ENCODE results near the gene CDK14. TPM values are rescaled to one million over a fixed set of nuclear protein-coding genes. Genes with fewer than 3 reads are reported as not detected.

The CDK14 gene
- total RNA-seq, 2 donors from 2014 or later: 8.7 to 13.4 TPM

DNA sequence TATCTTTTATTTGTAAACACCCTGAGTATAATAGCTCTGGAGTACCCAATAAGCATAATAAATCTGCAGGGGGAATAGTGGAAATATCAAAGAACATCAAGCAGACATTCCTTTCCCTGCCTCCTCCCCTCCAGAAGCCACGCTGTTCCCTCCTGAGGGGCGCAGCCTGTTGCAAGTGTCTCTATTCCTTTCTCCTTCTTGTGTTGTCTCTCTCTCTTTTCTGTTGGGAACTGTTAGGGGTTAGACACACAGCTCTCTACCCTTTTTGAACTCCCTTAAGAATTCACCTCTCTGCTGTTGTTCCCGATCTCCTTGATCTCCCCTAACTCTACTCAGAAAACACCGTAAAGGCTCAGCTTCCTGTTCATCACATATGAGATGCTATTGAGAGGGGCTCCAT is 490.1 kb downstream of the CDK14 start:
- WGBS, 2 experiments (ENCODE audit: insufficient coverage in 1 of 2, insufficient read length in 1 of 2): 86% methylated on average over 4 of the region's 4 CpGs; no CpG with 5 or more reads in 1 of the 2 experiments
- Mint-ChIP-seq H3K27ac (no peak overlapping the region), H3K36me3 (ENCODE audit: low read depth) (no peaks in the 10 kb centered on the region), H3K4me3 (no peak overlapping the region), H3K4me1 (no peaks in the 10 kb centered on the region), H3K9me3 (no peaks in the 10 kb centered on the region), H3K27me3 (ENCODE audit: insufficient read depth) (no peaks in the 10 kb centered on the region)
- H3K9me3 ChIP-seq (ENCODE audit: control insufficient read depth, low read length): no peaks in the 10 kb centered on the region
- no peak overlapping the region for H3K9ac ChIP-seq (ENCODE audit: extremely low read depth, low read length, poor library complexity, severe bottlenecking)
- no peaks in the 10 kb centered on the region for H3K36me3 ChIP-seq (ENCODE audit: control insufficient read depth, insufficient read depth, low read length)
- H3K4me3 ChIP-seq (ENCODE audit: low read length): no peak overlapping the region
- TF ChIP-seq, protein P1, sequence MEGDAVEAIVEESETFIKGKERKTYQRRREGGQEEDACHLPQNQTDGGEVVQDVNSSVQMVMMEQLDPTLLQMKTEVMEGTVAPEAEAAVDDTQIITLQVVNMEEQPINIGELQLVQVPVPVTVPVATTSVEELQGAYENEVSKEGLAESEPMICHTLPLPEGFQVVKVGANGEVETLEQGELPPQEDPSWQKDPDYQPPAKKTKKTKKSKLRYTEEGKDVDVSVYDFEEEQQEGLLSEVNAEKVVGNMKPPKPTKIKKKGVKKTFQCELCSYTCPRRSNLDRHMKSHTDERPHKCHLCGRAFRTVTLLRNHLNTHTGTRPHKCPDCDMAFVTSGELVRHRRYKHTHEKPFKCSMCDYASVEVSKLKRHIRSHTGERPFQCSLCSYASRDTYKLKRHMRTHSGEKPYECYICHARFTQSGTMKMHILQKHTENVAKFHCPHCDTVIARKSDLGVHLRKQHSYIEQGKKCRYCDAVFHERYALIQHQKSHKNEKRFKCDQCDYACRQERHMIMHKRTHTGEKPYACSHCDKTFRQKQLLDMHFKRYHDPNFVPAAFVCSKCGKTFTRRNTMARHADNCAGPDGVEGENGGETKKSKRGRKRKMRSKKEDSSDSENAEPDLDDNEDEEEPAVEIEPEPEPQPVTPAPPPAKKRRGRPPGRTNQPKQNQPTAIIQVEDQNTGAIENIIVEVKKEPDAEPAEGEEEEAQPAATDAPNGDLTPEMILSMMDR (conservative IDR thresholded peaks at IDR 0.05): no peak
- DNase-seq: no peak
- no peaks in the 10 kb centered on the region for H3K4me1 ChIP-seq (ENCODE audit: control insufficient read depth, insufficient read depth, low read length)
- H3K27ac ChIP-seq (ENCODE audit: low read depth, low read length): no peak overlapping the region
- no peaks in the 10 kb centered on the region for H3K27me3 ChIP-seq (ENCODE audit: control insufficient read depth, insufficient read depth, low read length, poor library complexity, severe bottlenecking)

DNA sequence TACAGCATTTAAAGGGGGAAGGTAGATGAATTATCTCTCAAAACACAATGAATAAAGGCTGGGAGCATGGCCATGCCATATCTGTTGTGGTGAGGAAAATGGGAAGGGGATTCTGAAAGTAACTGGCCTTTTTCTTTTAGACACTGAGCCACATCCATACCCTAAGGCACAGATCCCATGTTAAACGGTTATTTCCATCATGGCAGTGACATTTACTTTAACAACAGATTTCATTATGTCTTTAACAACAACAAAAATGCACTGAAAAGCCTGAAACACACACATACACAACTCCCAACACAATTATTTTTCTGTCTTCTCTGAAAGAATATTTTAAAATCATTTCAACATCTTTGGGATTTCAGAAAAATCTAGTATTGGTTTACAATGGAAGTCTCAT is 492.0 kb downstream of the CDK14 start:
- 69 to 80% methylated on average over 1 of the region's 1 CpG for WGBS, 2 experiments (ENCODE audit: insufficient coverage in 1 of 2, insufficient read length in 1 of 2)
- no peak overlapping the region for H3K27ac ChIP-seq (ENCODE audit: low read depth, low read length)
- H3K9ac ChIP-seq (ENCODE audit: extremely low read depth, low read length, poor library complexity, severe bottlenecking): no peak overlapping the region
- H3K9me3 ChIP-seq (ENCODE audit: control insufficient read depth, low read length): no peaks in the 10 kb centered on the region
- Mint-ChIP-seq H3K4me1 (no peaks in the 10 kb centered on the region), H3K36me3 (ENCODE audit: low read depth) (no peaks in the 10 kb centered on the region), H3K9me3 (no peaks in the 10 kb centered on the region), H3K27ac (no peak overlapping the region), H3K4me3 (no peak overlapping the region), H3K27me3 (ENCODE audit: insufficient read depth) (no peaks in the 10 kb centered on the region)
- no peak for DNase-seq
- no peaks in the 10 kb centered on the region for H3K27me3 ChIP-seq (ENCODE audit: control insufficient read depth, insufficient read depth, low read length, poor library complexity, severe bottlenecking)
- no peaks in the 10 kb centered on the region for H3K4me1 ChIP-seq (ENCODE audit: control insufficient read depth, insufficient read depth, low read length)
- no peaks in the 10 kb centered on the region for H3K36me3 ChIP-seq (ENCODE audit: control insufficient read depth, insufficient read depth, low read length)
- TF ChIP-seq, protein P1 (conservative IDR thresholded peaks at IDR 0.05): no peak
- no peak overlapping the region for H3K4me3 ChIP-seq (ENCODE audit: low read length)

GRCh38 chr7:91088691-91089090 is 492.6 kb downstream of the CDK14 start:
- DNase-seq: no peak
- Mint-ChIP-seq H3K36me3 (ENCODE audit: low read depth) (no peaks in the 10 kb centered on the region), H3K4me3 (no peak overlapping the region), H3K27me3 (ENCODE audit: insufficient read depth) (no peaks in the 10 kb centered on the region), H3K9me3 (no peaks in the 10 kb centered on the region), H3K4me1 (no peaks in the 10 kb centered on the region), H3K27ac (no peak overlapping the region)
- no peaks in the 10 kb centered on the region for H3K4me1 ChIP-seq (ENCODE audit: control insufficient read depth, insufficient read depth, low read length)
- no peak overlapping the region for H3K4me3 ChIP-seq (ENCODE audit: low read length)
- H3K36me3 ChIP-seq (ENCODE audit: control insufficient read depth, insufficient read depth, low read length): no peaks in the 10 kb centered on the region
- WGBS, 2 experiments (ENCODE audit: insufficient coverage in 1 of 2, insufficient read length in 1 of 2): 88 to 100% methylated on average over 1 of the region's 1 CpG
- H3K27me3 ChIP-seq (ENCODE audit: control insufficient read depth, insufficient read depth, low read length, poor library complexity, severe bottlenecking): no peaks in the 10 kb centered on the region
- H3K9me3 ChIP-seq (ENCODE audit: control insufficient read depth, low read length): no peaks in the 10 kb centered on the region
- H3K27ac ChIP-seq (ENCODE audit: low read depth, low read length): no peak overlapping the region
- no peak overlapping the region for H3K9ac ChIP-seq (ENCODE audit: extremely low read depth, low read length, poor library complexity, severe bottlenecking)
- TF ChIP-seq, protein P1 (conservative IDR thresholded peaks at IDR 0.05): no peak
